ENCODE results near the gene ZBTB16. TPM values are rescaled to one million over a fixed set of nuclear protein-coding genes. Genes with fewer than 3 reads are reported as not detected.

The ZBTB16 gene
- total and polyA plus RNA-seq, 2 of the 13 experiments (the other 11 are each of a cell fraction or from before 2014, with no cell fraction given), result not detected

DNA sequence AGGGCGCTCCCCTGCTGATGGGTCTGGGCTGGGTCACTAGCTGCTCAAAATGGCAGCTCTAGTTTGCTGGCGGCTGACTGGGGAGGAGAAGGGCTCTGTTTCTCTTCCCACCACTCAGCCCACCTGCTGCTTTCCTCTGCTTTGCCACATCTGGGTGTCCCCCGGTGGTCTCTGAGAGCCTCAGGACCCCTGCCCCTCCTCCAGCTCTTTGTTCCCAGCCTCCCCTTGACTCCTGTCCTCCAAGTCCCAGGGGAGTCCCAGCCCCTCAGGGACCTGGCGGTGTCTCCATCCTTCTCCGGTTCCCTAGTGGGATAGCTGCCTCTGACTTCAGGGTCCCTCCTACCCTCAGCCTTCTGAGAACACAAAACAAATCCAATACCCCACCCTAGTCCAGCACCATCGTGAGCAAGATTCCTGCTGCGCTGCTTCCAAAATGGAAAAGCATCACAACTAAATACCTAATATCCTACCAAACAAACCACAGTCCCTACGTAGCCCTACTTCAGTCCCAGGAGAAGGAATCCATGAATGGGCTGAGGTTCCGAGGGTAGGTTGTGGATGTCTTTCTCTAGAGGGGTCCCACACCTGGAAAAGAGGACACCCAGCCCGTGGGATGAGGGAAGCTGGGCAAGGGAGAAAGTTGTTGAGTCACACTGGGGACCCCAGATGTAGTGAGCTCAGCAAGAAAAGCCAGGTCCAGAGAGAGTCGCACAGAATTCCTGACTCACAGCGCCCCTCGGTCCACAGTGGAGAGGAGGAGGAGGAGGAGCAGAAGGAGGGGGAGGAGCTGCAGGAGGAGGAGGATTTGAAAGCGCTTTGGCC is 191.7 kb downstream of the ZBTB16 start (continued):
- no peak for TF ChIP-seq HOXA9 (CRISPR knock-in tag; IDR thresholded peaks at IDR 0.05; ENCODE audit: borderline replicate concordance)

DNA sequence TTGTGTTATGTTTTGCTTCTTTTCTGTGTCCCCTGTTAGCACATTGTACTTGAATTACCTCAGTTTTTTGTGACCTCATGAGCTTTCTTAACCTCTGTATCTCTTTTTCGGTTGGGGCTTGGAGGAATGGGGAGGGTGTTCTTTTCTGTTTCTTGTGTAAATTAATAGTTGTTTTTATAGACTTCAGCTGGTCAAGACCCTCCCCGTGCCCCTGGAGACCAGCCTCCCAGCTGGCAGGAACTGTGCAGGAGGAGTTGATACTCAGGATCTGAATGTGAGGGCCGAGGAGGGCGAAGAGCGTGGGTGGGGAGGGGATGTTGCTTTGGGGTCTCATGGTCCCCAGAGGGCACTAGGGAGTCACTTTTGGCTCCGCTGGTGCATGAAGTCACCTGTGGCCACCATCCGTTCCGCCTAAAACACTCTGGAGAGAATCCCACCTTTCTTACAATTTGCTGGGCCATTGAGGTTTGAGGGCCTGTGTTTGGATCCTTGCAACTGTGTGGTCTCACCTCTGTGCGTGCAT is 192.4 kb downstream of the ZBTB16 start:
- ChIA-PET CTCF (ENCODE audit: low intra/inter-chr PET ratio, low total read pairs) (no interaction called here), POLR2A (no interaction called here)
- no peak overlapping the region for H3K9ac ChIP-seq (ENCODE audit: insufficient read depth, low read depth, low read length)
- no peaks in the 10 kb centered on the region for H3K36me3 ChIP-seq (replicated peaks in 1 of 2; ENCODE audit: control insufficient read depth in 1 of 2, insufficient read depth in 2 of 2, low read length in 2 of 2)
- in situ Hi-C loops (cut with HindIII; ENCODE audit: extremely low pct_ligation_motif_present, low pct_unique_long_range_greater_than_20kb) (loop anchor here (25.0 kb wide), 1 partner anchor 440 kb away; no protein-coding TSS in a partner anchor), intact Hi-C loops (cut with micrococcal nuclease; ENCODE audit: unreplicated experiment) (no loop called here)
- DNase-seq (ENCODE audit: low spot score) (no peak), FAIRE-seq (no peak), ATAC-seq (no peak; the same call in 2 of the 3 replicates)
- no peaks in the 10 kb centered on the region for H3K9me3 ChIP-seq (ENCODE audit: low read length)
- no peak overlapping the region for H3K4me2 ChIP-seq (ENCODE audit: low read depth, low read length)
- H3K79me2 ChIP-seq (ENCODE audit: insufficient read depth, low read length), result no peaks in the 10 kb centered on the region
- no TSS peak for BruUV-seq (replicated peaks)
- WGBS (ENCODE audit: low lambda C conversion rate), result 53% methylated on average over 6 of the region's 9 CpGs
- H3K4me3 ChIP-seq (replicated peaks in 1 of 3; ENCODE audit: insufficient read depth in 1 of 3, low read depth in 2 of 3, low read length in 3 of 3), result no peak overlapping the region
- TF ChIP-seq POLR2AphosphoS5 (IDR thresholded peaks at IDR 0.05; ENCODE audit: low read depth, low read length) (no peak), ZNF343 (CRISPR knock-in tag; IDR thresholded peaks at IDR 0.05) (no peak), ZNF792 (CRISPR knock-in tag; IDR thresholded peaks at IDR 0.05) (no peak)
- TF ChIP-seq, protein P1, sequence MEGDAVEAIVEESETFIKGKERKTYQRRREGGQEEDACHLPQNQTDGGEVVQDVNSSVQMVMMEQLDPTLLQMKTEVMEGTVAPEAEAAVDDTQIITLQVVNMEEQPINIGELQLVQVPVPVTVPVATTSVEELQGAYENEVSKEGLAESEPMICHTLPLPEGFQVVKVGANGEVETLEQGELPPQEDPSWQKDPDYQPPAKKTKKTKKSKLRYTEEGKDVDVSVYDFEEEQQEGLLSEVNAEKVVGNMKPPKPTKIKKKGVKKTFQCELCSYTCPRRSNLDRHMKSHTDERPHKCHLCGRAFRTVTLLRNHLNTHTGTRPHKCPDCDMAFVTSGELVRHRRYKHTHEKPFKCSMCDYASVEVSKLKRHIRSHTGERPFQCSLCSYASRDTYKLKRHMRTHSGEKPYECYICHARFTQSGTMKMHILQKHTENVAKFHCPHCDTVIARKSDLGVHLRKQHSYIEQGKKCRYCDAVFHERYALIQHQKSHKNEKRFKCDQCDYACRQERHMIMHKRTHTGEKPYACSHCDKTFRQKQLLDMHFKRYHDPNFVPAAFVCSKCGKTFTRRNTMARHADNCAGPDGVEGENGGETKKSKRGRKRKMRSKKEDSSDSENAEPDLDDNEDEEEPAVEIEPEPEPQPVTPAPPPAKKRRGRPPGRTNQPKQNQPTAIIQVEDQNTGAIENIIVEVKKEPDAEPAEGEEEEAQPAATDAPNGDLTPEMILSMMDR (CRISPR knock-in tag; IDR thresholded peaks at IDR 0.05), result peak; percentile 12; the same call in 1 of the 2 replicates
- no peaks in the 10 kb centered on the region for H4K20me1 ChIP-seq (ENCODE audit: insufficient read depth, low read length)
- peaks cover 0 to 4% of the 10 kb centered on the region in 2 experiments; a peak in 1 of 5 replicates for H3K27me3 ChIP-seq (ENCODE audit: control insufficient read depth in 1 of 2, insufficient read depth in 2 of 2, low read length in 2 of 2)
- H2AFZ ChIP-seq (ENCODE audit: low read length), result no peak overlapping the region
- H3K27ac ChIP-seq (ENCODE audit: extremely low read length, insufficient read depth, low read length), result no peak overlapping the region
- H3K4me1 ChIP-seq (ENCODE audit: insufficient read depth, low read length), result no peaks in the 10 kb centered on the region

Data from HepG2 (cell line).